NCI-H524 (cell line): ENCODE results near the gene CYP27A1.
"Not testable (repeated sequence)": the region's sequence is repeated elsewhere in the genome, so short reads cannot be mapped to it uniquely, and the experiment has no call there.

ENCODE experiments used
- DNase-seq, 2 experiments: peaks; one replicate each; lab custom pipeline; 2025; lab: John Stamatoyannopoulos, UW

The CYP27A1 gene

GRCh38 chr2:218831378-218831990, 49.5 kb downstream of the CYP27A1 start, which contains the start of gene PRKAG3:
Gene PRKAG3, minus strand, starts transcription at chr2:218831803.
- DNase-seq: no peak

- DNase-seq: no peak
Observed at GRCh38 chr2:218832081-218832480, 50.1 kb downstream of the CYP27A1 start.

GRCh38 chr2:218832520-218832919, 50.6 kb downstream of the CYP27A1 start:
- DNase-seq: no peak

GRCh38 chr2:218833023-218833609, 51.2 kb downstream of the CYP27A1 start:
- no peak for DNase-seq

GRCh38 chr2:218834685-218835084, 52.7 kb downstream of the CYP27A1 start:
- no peak for DNase-seq

- DNase-seq: no peak
Observed at GRCh38 chr2:218837495-218837894, 55.5 kb downstream of the CYP27A1 start.

GRCh38 chr2:218839430-218839829, 57.5 kb downstream of the CYP27A1 start:
- no peak for DNase-seq

GRCh38 chr2:218839888-218840287, 57.9 kb downstream of the CYP27A1 start:
- DNase-seq: no peak

- DNase-seq: not testable (repeated sequence)
Observed at GRCh38 chr2:218844334-218844733, 62.4 kb downstream of the CYP27A1 start.

- DNase-seq: not testable (repeated sequence)
Observed at GRCh38 chr2:218846963-218847362, 65.0 kb downstream of the CYP27A1 start.

GRCh38 chr2:218849721-218850120, 67.8 kb downstream of the CYP27A1 start:
- no peak for DNase-seq

- no peak for DNase-seq
Observed at GRCh38 chr2:218850796-218851195, 68.8 kb downstream of the CYP27A1 start.

GRCh38 chr2:218851286-218851685, 69.3 kb downstream of the CYP27A1 start:
- DNase-seq: no peak

- peak; percentile 50 to 67 for DNase-seq
Observed at GRCh38 chr2:218852911-218853667, 71.1 kb downstream of the CYP27A1 start.

- no peak for DNase-seq
Observed at GRCh38 chr2:218853766-218854165, 71.8 kb downstream of the CYP27A1 start.

- no peak for DNase-seq
Observed at GRCh38 chr2:218854860-218855259, 72.9 kb downstream of the CYP27A1 start.

- peak in 1 of 2 experiments; percentile 11 for DNase-seq
Observed at GRCh38 chr2:218855305-218856166, 73.6 kb downstream of the CYP27A1 start.

- DNase-seq: no peak
Observed at GRCh38 chr2:218856167-218856895, 74.4 kb downstream of the CYP27A1 start.

- DNase-seq: no peak
Observed at GRCh38 chr2:218856896-218857243, 74.9 kb downstream of the CYP27A1 start.

GRCh38 chr2:218857371-218858137, 75.6 kb downstream of the CYP27A1 start:
- no peak for DNase-seq

- DNase-seq: no peak
Observed at GRCh38 chr2:218858138-218858445, 76.1 kb downstream of the CYP27A1 start.
